Measurements from ENCODE around the gene KCNJ14. TPM values are rescaled to one million over a fixed set of nuclear protein-coding genes. Genes with fewer than 3 reads are reported as not detected.

KCNJ14 gene
- total and polyA plus RNA-seq, 2 of the 8 experiments (the other 6 are each of a cell fraction or from before 2014, with no cell fraction given), result 0.45 to 0.89 TPM

- TF ChIP-seq KDM4A (IDR thresholded peaks at IDR 0.05; ENCODE audit: low read depth, low read length, severe bottlenecking) (peak; percentile 15), CTCF (IDR thresholded peaks at IDR 0.05; ENCODE audit: control extremely low read depth in 1 of 3, insufficient read depth in 1 of 3, low read depth in 1 of 3, low read length in 3 of 3) (no peak), POLR2A (IDR thresholded peaks at IDR 0.05; ENCODE audit: control extremely low read depth in 1 of 2, low read depth in 2 of 2, low read length in 2 of 2) (no peak), CBX5 (IDR thresholded peaks at IDR 0.05; ENCODE audit: low read depth, low read length) (no peak)
- TF ChIP-seq, protein P1, sequence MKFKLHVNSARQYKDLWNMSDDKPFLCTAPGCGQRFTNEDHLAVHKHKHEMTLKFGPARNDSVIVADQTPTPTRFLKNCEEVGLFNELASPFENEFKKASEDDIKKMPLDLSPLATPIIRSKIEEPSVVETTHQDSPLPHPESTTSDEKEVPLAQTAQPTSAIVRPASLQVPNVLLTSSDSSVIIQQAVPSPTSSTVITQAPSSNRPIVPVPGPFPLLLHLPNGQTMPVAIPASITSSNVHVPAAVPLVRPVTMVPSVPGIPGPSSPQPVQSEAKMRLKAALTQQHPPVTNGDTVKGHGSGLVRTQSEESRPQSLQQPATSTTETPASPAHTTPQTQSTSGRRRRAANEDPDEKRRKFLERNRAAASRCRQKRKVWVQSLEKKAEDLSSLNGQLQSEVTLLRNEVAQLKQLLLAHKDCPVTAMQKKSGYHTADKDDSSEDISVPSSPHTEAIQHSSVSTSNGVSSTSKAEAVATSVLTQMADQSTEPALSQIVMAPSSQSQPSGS (IDR thresholded peaks at IDR 0.05; ENCODE audit: low read length), result no peak
Observed at GRCh38 chr19:48510421-48511268, 55.3 kb downstream of the KCNJ14 start (continued).

Measured in H1 (cell line).